ENCODE measurements around the gene PGS1.

- TF ChIP-seq EZH2 (IDR thresholded peaks at IDR 0.05) (no peak), CTCF (IDR thresholded peaks at IDR 0.05) (no peak), EZH2phosphoT487 (IDR thresholded peaks at IDR 0.05) (no peak)
Observed at GRCh38 chr17:78398390-78398789, 19.9 kb downstream of the PGS1 start.
